HG03460 (cell line): Measurements from ENCODE around the gene SCYGR8.

Source experiments
- ATAC-seq: cut with Tn5 transposase; IDR thresholded peaks from one replicate; pipeline ENCODE4 v1.9.1; 2021; ENCODE audit not compliant: unreplicated experiment

The SCYGR8 gene

GRCh38 chr2:227759411-227760118 is 13.9 kb downstream of the SCYGR8 start:
- ATAC-seq = no peak

- no peak for ATAC-seq
Measured at GRCh38 chr2:227761740-227762476, 16.2 kb downstream of the SCYGR8 start.

DNA sequence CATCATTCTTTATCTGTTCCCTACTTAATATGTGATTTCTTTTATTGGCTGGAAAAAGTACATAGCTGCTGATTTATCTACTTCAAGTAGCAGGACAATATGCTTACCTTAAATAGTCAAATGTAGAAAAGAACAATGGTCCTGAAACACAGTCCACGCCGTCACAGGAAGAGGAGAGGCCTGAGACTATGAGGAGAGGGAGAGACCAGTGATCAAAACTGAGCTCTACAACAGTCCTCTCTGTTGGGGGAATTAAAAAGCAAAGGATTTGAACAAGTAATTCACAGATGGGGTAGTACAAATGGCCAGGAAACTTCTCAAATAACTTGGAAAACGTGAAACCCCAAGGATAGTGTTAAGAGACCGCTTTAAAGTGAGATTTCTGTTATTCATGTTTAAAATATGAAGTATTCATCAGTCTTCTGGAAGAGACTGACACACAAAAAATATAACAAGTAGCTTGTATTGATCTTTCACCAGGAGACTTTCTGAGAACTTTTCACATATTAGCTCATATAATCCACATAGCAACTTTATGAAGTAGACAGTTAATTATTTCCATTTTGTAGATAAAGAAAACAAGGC is 20.2 kb downstream of the SCYGR8 start:
- ATAC-seq = no peak

- ATAC-seq = peak; percentile 100
Measured at GRCh38 chr2:227766373-227766883, 20.7 kb downstream of the SCYGR8 start.

- ATAC-seq = no peak
Measured at GRCh38 chr2:227767830-227768229, 22.1 kb downstream of the SCYGR8 start.

DNA sequence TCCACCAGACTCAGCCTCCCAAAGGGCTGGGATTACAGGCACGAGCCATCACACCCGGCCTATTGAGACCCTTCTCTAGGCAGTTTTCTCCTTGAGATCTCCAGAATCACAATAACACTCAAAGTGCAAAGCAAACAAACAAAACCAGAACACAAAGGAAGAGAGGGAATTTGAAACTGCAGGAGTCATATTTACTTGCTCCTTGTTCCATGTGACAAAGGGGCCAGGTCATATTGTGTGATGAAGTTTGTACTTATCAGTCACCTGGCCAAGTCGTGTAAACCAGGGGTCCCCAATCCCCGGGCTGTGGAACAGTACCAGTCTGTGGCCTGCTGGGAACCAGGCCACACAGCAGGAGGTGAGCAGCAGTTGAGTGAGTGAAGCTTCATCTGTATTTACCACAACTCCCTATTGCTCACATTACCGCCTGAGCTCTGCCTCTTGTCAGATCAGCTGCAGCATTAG is 26.5 kb downstream of the SCYGR8 start:
- ATAC-seq = no peak

DNA sequence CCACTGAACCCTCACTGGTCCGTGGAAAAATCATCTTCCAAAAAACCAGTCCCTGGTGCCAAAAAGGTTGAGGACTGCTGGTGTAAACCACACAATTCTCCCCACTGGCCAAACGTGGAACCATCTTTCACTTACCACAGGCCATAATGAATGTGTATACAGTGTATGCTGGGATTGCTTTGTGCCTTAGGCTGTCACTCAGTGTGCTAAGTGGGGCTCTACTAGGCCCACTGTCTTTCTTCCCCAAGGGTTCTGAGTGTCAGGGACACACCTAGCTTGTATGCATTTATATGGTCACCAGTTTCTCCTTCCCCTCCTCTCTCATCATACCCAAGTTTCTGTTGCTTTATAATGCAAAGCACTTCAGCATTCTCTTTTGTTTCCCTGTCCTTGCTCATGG is 27.2 kb downstream of the SCYGR8 start:
- ATAC-seq = no peak

- ATAC-seq = no peak
Measured at GRCh38 chr2:227774011-227774624, 28.4 kb downstream of the SCYGR8 start.

GRCh38 chr2:227774895-227775842 is 29.5 kb downstream of the SCYGR8 start:
- ATAC-seq = no peak

GRCh38 chr2:227780981-227781615 is 35.4 kb downstream of the SCYGR8 start:
- ATAC-seq = no peak

- no peak for ATAC-seq
Measured at GRCh38 chr2:227781841-227782240, 36.1 kb downstream of the SCYGR8 start.

- no peak for ATAC-seq
Measured at GRCh38 chr2:227782804-227783203, 37.1 kb downstream of the SCYGR8 start.

DNA sequence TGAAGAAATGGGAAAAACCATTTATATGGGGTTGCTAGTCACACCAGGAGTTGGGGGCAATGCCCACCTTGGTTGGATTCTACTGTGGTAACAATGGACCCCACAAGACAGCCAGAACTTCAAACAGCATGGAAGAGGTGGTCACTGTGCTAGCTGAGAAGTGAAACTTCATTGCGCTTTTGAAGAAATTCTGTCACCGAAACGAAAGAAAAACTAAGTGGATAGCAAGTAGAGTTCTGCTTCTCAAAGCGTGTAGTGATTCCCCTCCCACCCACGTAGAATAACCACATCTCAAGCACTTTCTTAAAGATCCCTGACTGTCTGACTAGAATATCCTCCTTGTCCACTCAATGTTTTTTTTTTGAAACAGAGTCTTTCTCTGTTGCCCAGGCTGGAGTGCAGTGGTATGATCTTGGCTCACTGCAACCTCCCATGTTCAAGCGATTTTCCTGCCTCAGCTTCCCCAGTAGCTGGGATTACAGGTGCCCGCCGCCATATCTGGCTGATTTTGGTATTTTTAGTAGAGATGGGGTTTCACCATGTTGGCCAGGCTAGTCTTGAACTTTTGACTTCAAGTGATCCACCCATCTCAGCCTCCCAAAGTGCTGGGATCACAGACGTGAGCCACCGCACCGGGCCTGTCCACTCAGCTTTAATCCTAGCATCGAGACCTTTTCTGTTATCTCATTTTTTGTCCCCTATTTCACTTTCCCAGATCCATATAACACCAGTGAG is 37.9 kb downstream of the SCYGR8 start:
- peak; percentile 95 for ATAC-seq

DNA sequence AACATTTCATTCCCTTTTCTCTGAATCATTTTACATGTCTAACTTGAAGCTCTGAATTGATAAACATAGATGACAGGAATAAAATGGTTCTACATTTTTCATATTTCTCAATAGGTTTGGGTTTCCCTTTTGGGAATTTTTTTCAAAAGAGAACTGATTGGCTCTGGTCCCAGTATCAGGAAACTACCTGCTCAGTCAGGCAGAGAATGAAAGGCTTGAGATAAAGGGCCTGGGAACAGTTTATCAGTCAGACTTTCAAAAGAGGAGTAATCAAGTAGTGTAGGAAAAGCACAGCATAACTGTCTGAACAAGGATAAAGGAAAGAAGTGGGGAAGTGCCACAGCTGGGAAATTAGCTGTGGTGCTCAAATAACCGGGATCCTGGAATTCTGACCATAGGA is 39.6 kb downstream of the SCYGR8 start:
- no peak for ATAC-seq

GRCh38 chr2:227788561-227789018 is 42.9 kb downstream of the SCYGR8 start:
- no peak for ATAC-seq

DNA sequence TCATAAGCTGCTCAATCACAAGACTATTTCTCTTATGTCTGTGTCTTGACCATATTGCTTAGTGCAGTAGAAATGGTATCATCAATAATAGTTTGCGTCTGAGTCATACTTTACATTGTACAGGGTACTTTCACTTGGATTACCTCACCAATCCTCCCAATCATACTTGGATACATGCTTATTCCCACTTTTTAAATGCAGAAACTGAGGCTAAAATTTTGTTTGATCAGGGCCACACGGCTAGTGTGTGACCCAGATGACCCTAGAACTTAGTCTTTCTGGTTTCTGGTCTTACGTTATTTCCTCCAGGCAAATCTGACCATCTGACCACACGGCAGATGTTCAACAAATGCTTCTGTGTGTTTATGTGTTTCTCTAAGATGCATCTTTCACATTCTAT is 44.1 kb downstream of the SCYGR8 start:
- ATAC-seq = no peak

DNA sequence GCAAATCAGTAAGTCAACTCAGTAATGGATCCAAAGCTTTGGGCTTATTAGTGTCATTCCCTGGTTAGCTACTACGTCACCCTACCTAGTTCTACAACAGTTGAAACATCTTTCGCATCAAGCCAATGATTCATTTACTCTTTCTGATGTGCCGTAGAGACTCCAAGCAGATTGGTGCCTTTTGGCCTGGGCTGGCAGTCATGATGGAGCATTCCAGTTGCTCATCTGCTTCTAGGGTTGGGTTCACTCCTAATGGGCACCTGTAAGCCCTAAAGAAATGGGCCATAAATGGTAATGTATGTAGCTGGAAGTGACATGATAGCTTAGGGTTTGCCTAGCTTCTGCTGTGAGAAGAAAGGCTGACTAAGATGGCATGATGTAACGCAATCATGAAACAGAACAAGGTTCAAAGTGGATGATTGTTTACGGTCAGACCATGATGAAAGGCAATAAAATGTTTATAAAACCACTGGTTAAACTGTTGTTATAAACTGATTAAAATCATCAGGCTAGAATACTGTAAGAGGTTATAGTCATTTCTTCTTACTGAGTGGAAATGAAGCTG is 47.5 kb downstream of the SCYGR8 start:
- no peak for ATAC-seq
